ENCODE results near the gene NR3C1.

NR3C1 gene

DNA sequence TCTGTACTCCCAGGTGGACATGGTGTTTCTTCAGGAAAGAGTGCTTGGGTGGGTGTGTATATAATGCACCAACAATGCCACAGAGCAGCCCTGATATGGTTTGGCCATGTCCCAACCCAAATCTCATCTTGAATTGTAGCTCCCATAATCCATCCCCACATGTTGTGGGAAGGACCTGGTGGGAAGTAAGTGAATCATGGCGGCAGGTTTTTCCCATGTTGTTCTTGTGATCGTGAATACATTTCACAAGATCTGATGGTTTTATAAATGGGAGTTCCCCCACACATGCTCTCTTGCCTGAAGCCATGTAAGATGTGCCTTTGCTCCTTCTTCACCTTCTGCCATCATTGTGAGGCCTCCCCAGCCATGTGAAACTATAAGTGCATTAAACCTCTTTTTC, 158.5 kb downstream of the NR3C1 start:
- Histone ChIP-seq H3K27ac (ENCODE audit: low read depth, low read length) (no peak overlapping the region), H3K4me3 (ENCODE audit: low read length) (no peak overlapping the region), H3K79me2 (ENCODE audit: control insufficient read depth, low read length) (no peaks in the 10 kb centered on the region), H3F3A (ENCODE audit: control insufficient read depth, insufficient read depth) (no peaks in the 10 kb centered on the region), H3K9me2 (replicated peaks; ENCODE audit: control insufficient read depth, low read length) (no peaks in the 10 kb centered on the region), H4K20me1 (ENCODE audit: control insufficient read depth, insufficient read depth, low read depth, low read length) (no peaks in the 10 kb centered on the region), H3K36me3 (ENCODE audit: control insufficient read depth, low read length) (no peaks in the 10 kb centered on the region), H3K4me1 (ENCODE audit: control insufficient read depth, low read length) (no peaks in the 10 kb centered on the region), H3K4me2 (ENCODE audit: low read length) (no peak overlapping the region), H3K9me3 (ENCODE audit: control insufficient read depth, insufficient read depth, low read length) (no peaks in the 10 kb centered on the region), H3K27me3 (ENCODE audit: control insufficient read depth, low read length) (no peaks in the 10 kb centered on the region)
- TF ChIP-seq, protein P1, sequence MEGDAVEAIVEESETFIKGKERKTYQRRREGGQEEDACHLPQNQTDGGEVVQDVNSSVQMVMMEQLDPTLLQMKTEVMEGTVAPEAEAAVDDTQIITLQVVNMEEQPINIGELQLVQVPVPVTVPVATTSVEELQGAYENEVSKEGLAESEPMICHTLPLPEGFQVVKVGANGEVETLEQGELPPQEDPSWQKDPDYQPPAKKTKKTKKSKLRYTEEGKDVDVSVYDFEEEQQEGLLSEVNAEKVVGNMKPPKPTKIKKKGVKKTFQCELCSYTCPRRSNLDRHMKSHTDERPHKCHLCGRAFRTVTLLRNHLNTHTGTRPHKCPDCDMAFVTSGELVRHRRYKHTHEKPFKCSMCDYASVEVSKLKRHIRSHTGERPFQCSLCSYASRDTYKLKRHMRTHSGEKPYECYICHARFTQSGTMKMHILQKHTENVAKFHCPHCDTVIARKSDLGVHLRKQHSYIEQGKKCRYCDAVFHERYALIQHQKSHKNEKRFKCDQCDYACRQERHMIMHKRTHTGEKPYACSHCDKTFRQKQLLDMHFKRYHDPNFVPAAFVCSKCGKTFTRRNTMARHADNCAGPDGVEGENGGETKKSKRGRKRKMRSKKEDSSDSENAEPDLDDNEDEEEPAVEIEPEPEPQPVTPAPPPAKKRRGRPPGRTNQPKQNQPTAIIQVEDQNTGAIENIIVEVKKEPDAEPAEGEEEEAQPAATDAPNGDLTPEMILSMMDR (IDR thresholded peaks at IDR 0.05; ENCODE audit: low read depth, low read length, poor library complexity, severe bottlenecking), result no peak
- no peak for TF ChIP-seq EZH2phosphoT487 (IDR thresholded peaks at IDR 0.05; ENCODE audit: borderline replicate concordance, low read length)

- Histone ChIP-seq H3K27ac (ENCODE audit: low read depth, low read length) (no peak overlapping the region), H3K4me3 (ENCODE audit: low read length) (no peak overlapping the region), H4K20me1 (ENCODE audit: control insufficient read depth, insufficient read depth, low read depth, low read length) (no peaks in the 10 kb centered on the region), H3K9me3 (ENCODE audit: control insufficient read depth, insufficient read depth, low read length) (no peaks in the 10 kb centered on the region), H3K9me2 (replicated peaks; ENCODE audit: control insufficient read depth, low read length) (no peaks in the 10 kb centered on the region), H3K4me2 (ENCODE audit: low read length) (no peak overlapping the region), H3F3A (ENCODE audit: control insufficient read depth, insufficient read depth) (no peaks in the 10 kb centered on the region), H3K27me3 (ENCODE audit: control insufficient read depth, low read length) (no peaks in the 10 kb centered on the region), H3K79me2 (ENCODE audit: control insufficient read depth, low read length) (no peaks in the 10 kb centered on the region), H3K4me1 (ENCODE audit: control insufficient read depth, low read length) (no peaks in the 10 kb centered on the region), H3K36me3 (ENCODE audit: control insufficient read depth, low read length) (no peaks in the 10 kb centered on the region)
- TF ChIP-seq, protein P1 (IDR thresholded peaks at IDR 0.05; ENCODE audit: low read depth, low read length, poor library complexity, severe bottlenecking), result no peak
- no peak for TF ChIP-seq EZH2phosphoT487 (IDR thresholded peaks at IDR 0.05; ENCODE audit: borderline replicate concordance, low read length)
Observed at GRCh38 chr5:143244000-143244736, 159.3 kb downstream of the NR3C1 start.

- no peak for TF ChIP-seq EZH2phosphoT487 (IDR thresholded peaks at IDR 0.05; ENCODE audit: borderline replicate concordance, low read length)
- TF ChIP-seq, protein P1 (IDR thresholded peaks at IDR 0.05; ENCODE audit: low read depth, low read length, poor library complexity, severe bottlenecking), result no peak
- no peaks in the 10 kb centered on the region for H3K79me2 ChIP-seq (ENCODE audit: control insufficient read depth, low read length)
- no peak overlapping the region for H3K4me2 ChIP-seq (ENCODE audit: low read length)
- no peaks in the 10 kb centered on the region for H3K9me3 ChIP-seq (ENCODE audit: control insufficient read depth, insufficient read depth, low read length)
- no peaks in the 10 kb centered on the region for H3K27me3 ChIP-seq (ENCODE audit: control insufficient read depth, low read length)
- H3K27ac ChIP-seq (ENCODE audit: low read depth, low read length), result no peak overlapping the region
- no peaks in the 10 kb centered on the region for H3F3A ChIP-seq (ENCODE audit: control insufficient read depth, insufficient read depth)
- H4K20me1 ChIP-seq (ENCODE audit: control insufficient read depth, insufficient read depth, low read depth, low read length), result no peaks in the 10 kb centered on the region
- H3K4me1 ChIP-seq (ENCODE audit: control insufficient read depth, low read length), result no peaks in the 10 kb centered on the region
- H3K36me3 ChIP-seq (ENCODE audit: control insufficient read depth, low read length), result no peaks in the 10 kb centered on the region
- no peak overlapping the region for H3K4me3 ChIP-seq (ENCODE audit: low read length)
- H3K9me2 ChIP-seq (replicated peaks; ENCODE audit: control insufficient read depth, low read length), result no peaks in the 10 kb centered on the region
Observed at GRCh38 chr5:143243103-143243502, 160.4 kb downstream of the NR3C1 start.
